Astrocyte of the spinal cord (primary cell): ENCODE data around the gene CPVL.

Experiments
- DNase-seq: peaks from one replicate; pipeline ENCODE4 v3.0.0; 2011; ENCODE audit warnings: low read depth, low spot score
- H3K4me3 ChIP-seq: 2 replicates; pipeline ENCODE4 v1.5.1; 2011; ENCODE audit warnings: low read depth, mild to moderate bottlenecking, low read length, moderate library complexity
- CTCF ChIP-seq: IDR thresholded peaks from 2 replicates; pipeline ENCODE4 v1.5.1; 2012; ENCODE audit warnings: low read depth, mild to moderate bottlenecking, low read length, inconsistent platforms
- in situ Hi-C: cut with HindIII; loops from 2 replicates; pipeline ENCODE4 v1.10.0; 2017; ENCODE audit warnings: low sequenced_read_pairs

CPVL gene

GRCh38 chr7:28979776-28980175 is 166.6 kb downstream of the CPVL start:
- TF ChIP-seq CTCF: no peak
- DNase-seq: no peak
- in situ Hi-C loops: no loop called here
- no peak overlapping the region for H3K4me3 ChIP-seq

- no peak for TF ChIP-seq CTCF
- no peak overlapping the region for H3K4me3 ChIP-seq
- in situ Hi-C loops: no loop called here
- no peak for DNase-seq
Measured at GRCh38 chr7:28977881-28978280, 168.5 kb downstream of the CPVL start.

- TF ChIP-seq CTCF: no peak
- H3K4me3 ChIP-seq: no peak overlapping the region
- in situ Hi-C loops: no loop called here
- no peak for DNase-seq
Measured at GRCh38 chr7:28976022-28976421, 170.3 kb downstream of the CPVL start.

GRCh38 chr7:28973591-28973990 is 172.7 kb downstream of the CPVL start:
- TF ChIP-seq CTCF: no peak
- no peak for DNase-seq
- no peak overlapping the region for H3K4me3 ChIP-seq
- in situ Hi-C loops: no loop called here

- no peak for TF ChIP-seq CTCF
- H3K4me3 ChIP-seq: no peak overlapping the region
- no peak for DNase-seq
- in situ Hi-C loops: no loop called here
Measured at GRCh38 chr7:28964056-28964455, 182.3 kb downstream of the CPVL start.

- DNase-seq: no peak
- TF ChIP-seq CTCF: no peak
- in situ Hi-C loops: no loop called here
- no peak overlapping the region for H3K4me3 ChIP-seq
Measured at GRCh38 chr7:28961972-28962371, 184.4 kb downstream of the CPVL start.
